Hematopoietic multipotent progenitor cell treated with erythropoietin and hydrocortisone succinate and interleukin-3 and kit ligand, for 17 days (in vitro differentiated cells): ENCODE measurements around the gene ACAP3.
A peak's percentile ranks its signal among the peaks of the same experiment; 100 is the strongest.
"Not testable (repeated sequence)": the region's sequence is repeated elsewhere in the genome, so short reads cannot be mapped to it uniquely, and the experiment has no call there.

Experiments used
- DNase-seq: peaks from one replicate; pipeline ENCODE4 v3.0.0-alpha.2; 2015; ENCODE audit warnings: low spot score

The ACAP3 gene

DNA sequence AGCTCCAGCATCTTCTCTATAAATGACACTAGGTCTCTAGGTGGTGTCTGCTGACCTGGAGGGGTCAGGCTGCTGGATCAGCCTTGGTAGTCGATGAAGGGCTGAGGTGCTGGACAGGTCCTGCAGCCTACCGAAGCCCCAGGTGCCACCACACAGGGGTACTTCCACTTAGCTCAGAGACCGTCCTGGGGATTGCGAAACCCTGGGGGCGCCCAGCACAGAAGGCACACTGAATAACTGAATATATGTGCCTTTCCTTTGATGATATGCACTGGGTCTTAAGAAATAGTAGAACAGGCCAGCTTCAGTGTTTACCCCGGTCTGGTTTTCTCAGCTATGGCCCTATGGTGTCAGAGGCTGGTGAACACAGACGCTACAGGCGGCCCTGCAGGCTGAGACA lies 45.0 kb downstream of the ACAP3 start:
- DNase-seq, result no peak

DNA sequence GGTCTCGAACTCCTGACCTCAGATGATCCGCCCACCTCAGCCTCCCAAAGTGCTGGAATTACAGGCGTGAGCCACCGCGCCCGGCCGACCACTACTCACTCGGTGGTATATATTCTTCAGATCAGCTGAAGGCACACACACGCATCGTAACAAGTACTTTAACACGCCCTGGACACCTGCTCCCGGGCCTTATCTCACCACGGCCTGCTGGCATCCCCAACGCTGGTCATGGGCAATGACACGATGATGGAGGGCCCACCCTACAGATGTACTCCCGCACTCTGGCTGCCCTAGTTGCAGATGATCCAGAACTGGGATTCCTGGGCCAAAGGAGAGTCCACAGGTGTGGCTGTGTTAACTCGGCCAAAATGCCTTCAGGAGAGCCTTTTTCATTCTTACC lies 45.7 kb downstream of the ACAP3 start:
- DNase-seq, result peak; percentile 48

DNA sequence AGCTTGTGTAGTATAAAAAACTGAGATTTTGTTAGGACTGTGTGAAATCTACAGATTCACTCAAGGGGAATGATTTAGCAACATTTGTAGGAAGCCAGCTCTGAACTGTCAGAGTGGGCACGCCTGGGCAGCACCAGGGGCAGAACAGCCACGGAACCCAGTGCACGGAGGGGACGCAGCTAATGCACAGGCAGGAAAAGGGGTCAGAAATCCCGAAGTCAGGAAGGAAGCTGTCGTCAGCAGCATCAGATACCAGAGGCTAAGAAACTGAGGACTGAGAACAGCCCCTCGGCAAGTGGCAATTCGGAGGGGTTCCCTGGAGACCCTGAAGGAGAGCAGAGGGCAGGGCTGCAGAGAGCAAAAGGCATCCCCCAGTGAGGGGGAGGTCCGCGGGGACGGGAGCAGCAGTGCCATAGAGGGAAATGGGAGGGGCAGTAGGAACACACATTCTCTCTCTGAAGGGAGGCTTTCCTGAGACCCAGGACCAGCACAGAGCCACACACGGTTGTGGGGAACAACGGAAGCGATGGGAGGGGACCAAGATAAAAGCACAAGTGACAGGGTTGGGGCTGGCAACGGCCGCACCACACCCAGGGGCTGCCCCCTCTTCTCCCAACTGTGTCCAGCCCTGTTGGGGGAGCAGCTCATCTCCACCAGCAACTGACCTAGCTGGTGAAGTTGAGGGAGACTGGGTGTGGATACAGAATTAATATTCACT lies 46.7 kb downstream of the ACAP3 start:
- DNase-seq, result no peak

DNA sequence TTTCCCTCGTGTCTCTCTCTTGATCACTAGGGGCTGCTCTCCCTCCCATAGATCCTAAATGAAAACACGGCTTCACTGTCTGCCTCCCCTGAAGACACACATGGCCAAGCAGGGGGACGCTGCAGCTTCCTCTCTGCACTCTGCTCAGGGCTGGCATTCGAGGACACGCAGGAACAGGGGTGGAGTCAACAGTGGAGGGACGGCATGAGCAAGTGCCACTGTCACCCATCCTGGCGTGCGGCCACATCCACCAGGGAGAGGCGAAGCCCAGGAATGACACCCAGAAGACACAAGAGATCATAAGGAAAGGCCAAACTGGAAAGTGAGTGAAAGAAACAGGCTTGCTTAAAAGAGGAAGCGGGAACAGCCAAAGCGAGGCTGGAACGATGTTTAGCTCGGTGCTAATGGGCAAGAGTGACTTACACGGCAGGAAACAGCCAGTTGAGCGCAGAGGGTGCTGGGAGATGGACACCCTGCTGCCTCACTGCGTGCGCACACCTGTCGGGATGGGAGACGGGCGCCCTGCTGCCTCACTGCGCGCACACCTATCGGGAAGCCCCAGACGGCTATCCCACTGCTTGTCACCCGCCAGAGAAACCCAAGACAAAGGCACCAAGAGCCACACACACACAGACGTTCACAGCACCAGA lies 47.7 kb downstream of the ACAP3 start:
- DNase-seq, result peak; percentile 21

DNA sequence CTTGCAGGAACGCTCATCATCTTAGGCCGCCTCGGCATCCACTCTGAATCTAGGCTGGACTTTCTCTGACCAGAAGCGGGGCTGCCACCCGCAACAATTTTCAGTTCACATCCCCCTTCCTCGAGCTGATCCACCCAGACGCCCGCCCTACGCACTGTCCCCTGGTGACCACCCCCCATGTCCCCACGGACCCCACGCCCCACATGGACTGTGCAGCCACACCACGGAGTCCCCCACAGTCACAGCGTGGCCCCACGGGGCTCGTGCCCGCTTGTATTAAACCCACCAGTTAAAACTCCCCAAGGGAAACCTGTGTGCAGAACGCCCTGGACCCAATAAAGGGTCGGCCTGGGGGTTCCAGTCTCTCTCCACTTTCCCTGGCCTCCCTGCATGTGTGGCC lies 48.2 kb downstream of the ACAP3 start:
- DNase-seq, result no peak

DNA sequence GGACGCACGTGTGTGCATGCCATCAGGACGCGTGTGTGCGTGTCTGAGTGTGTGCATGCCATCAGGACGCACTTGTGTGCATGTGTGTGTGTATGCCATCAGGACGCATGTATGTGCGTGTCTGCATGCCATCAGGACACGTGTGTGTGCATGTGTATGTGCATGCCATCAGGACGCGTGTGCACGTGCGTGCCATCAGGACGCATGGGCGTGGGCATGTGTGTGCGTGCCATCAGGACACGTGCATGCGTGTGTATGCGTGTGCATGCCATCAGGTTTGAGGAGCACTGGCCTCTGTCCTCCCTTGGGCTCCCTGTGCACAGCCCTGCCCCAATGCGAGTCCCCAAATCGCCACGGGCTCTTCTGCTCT lies 48.6 kb downstream of the ACAP3 start:
- no peak for DNase-seq

DNA sequence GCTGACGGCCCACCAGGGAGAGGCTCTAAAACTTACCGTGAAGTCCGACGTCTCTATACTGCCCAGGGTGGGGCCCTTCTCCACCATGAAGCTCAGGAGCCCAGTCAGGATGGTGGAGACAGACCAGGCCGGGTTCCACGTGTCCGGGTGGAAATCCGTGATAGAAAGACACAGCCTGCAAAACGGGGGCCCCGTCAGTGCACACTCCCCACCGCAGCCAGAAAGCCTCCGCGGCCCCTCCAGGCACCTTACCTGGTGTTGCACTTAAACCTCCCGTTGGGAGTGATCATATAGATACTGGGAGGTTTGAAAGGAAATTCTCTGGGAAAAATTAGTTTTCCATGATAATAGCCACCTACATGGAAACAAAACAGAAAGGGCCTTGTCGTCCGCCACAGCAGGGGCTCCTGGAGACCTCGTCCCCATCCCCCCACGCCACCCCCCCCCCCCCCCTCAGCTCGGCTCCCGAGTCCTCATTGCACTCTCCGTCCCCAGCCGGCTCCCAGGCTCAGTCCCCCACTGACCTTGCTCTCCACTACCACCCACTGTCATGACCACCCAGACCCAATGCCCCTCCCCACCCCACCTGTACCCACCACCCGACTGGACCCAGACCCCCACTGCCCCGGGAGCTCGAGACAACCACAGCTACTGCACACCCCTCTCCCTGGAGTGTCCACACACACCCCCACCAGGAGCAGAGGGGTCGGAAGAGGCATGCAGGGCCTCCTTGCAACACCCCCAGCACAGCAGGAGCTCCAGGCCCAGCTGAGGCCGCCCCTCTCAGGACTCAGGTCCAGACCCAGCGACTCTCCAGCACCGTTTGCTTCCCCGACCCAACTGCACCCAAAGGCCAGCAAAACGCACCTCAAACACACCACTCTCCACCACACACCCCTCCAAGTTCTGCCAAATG lies 50.5 kb downstream of the ACAP3 start:
- no peak for DNase-seq

DNA sequence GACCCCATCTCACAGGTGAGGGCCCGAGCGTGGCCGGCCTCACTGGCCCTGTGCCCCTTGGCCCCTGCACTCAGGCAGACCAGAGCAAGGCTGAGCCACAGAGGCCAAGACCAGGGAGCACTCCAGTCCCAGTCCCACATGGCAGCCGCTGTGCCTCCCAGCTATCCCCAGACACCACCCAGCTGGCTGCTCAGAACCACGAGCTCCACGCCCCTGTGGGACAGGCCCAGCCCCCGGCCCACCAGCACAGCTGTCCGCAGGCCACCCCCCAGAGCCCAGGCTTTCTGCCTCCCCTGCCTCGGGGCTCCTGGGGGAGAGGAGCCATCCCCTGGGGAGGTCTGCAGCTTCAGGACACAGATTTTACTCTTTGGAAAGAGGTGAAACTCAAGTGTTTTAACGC lies 52.1 kb downstream of the ACAP3 start:
- no peak for DNase-seq

DNA sequence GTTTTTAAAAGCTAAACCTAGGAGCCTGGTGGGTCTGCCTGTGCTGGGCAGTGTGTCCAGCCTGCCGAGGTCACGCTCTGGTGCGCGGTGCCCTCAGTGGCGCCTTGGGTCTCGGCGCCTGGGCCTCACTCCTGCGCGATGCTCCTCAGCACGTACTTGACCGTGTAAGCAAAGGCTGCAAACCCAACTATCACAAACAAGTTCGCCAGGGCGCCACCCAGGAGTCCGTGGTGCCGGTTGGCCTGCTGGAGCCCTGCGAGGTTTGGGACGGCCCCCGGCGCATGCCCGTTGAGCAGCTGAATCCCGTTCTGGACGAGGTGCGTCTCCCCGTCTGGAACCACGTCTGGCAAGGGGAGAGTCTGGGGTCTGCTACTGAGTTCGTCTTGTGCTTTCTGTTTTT lies 52.7 kb downstream of the ACAP3 start:
- no peak for DNase-seq

DNA sequence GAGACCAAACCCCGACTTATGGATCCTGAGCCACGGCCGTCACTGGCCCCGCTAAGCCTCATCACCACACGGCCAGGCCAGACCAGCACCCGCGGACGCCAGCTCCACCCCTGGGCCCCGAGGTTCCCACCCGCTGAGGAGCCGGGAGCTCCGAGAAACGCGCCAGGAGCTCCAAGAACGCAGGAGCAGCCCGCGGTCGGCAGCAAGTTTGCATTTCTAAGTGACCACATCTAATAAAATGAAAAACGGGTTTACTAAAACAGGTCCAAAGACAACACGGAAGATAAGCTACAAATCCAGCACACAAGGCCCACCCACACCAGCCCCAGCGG lies 53.1 kb downstream of the ACAP3 start:
- DNase-seq, result no peak

DNA sequence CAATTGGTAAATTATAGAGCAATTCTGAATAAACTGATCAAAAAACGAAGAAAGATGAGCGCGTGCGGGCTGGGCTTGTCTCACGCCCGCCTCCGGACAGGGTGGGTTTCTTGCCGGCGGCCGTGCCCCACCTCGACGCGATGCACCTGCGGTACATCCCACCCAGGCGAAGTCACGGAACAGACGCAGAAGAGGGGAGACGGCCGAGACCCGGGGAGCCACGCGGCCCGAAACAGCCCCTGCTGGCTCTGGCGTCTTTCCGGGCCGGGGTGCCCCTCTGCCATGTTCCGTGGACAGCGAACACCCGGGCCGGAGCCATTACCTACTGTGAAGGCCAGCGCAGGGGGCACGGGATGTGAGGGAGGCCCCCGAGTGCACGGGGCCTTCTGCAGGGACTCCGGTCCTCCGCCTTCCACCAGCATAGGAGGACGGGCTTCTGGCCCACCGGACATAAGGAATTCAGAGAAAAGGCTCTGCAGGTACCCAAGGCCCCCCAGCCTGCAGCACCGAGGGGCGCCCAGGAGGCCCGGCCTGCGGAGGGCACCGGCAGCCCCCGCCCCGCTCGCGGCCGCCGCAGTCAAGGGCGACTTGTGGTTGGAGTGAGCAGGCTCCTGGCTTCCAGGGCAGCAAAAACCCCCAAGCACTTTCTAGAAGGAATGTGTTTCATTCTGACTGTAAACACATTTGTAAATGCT lies 53.6 kb downstream of the ACAP3 start:
- no peak for DNase-seq

DNA sequence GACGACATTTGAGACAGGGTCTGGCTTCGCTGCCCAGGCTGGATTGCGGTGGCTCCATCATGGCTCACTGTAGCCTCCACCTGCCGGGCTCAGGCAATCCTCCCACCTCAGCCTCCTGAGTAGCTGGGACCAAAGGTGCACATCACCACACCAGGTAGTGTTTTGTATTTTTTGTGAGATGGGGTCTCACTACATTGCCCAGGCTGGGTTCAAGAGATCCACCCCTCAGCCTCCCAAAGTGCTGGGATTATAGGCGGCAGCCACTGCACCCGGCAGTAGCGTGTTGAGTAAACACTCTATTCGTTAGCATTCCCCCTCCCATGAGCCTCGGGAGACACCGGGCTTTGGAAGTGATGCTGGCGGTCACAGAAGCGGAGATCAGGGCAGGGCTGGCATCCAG lies 54.4 kb downstream of the ACAP3 start:
- DNase-seq, result no peak

DNA sequence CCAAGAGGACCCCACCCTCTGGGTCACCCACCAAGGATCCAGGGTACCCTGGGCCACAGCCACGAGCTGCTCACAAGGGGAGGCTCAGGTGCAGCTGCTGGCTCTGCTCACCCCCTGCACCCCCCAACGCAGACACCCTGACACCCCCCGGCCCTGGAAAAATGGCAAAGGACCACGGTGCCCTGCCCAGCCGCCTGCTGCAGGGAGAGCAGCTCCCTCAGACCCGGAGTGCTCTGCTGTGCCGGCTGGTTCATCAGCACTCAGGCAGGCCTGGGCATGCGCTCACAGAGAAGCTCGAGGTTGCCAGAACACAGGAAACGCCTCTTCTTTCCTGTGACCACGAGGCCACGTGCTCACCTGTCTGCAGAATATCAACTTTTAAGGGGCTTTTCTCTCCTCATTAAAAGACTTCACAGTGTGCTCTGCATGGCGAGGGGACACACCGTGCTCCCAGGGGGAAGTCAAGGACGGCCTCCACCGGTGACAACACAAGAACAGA lies 56.9 kb downstream of the ACAP3 start:
- no peak for DNase-seq

DNA sequence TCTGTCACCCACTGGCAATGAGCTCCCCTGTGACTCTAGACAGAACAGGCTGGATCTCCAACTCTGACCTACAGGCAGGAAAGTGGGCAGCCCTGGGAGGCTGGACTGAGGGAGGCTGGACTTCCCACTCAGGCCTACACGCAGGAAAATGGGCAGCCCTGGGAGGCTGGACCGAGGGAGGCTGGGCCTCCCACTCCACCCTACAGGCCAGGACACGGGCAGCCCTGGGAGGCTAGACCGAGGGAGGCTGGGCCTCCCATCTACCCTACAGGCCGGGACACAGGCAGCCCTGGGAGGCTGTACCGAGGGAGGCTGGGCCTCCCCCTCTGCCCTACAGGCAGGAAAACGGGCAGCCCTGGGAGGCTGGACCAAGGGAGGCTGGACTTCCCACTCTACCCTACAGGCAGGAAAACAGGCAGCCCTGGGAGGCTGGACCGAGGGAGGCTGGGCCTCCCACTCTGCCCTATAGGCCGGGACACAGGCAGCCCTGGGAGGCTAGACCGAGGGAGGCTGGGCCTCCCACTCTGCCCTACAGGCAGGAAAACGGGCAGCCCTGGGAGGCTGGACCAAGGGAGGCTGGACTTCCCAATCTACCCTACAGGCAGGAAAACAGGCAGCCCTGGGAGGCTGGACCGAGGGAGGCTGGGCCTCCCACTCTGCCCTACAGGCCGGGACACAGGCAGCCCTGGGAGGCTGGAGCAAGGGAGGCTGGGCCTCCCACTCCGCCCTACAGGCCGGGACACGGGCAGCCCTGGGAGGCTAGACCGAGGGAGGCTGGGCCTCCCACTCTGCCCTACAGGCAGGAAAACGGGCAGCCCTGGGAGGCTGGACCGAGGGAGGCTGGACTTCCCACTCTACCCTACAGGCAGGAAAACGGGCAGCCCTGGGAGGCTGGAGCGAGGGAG lies 59.5 kb downstream of the ACAP3 start:
- DNase-seq, result not testable (repeated sequence)

DNA sequence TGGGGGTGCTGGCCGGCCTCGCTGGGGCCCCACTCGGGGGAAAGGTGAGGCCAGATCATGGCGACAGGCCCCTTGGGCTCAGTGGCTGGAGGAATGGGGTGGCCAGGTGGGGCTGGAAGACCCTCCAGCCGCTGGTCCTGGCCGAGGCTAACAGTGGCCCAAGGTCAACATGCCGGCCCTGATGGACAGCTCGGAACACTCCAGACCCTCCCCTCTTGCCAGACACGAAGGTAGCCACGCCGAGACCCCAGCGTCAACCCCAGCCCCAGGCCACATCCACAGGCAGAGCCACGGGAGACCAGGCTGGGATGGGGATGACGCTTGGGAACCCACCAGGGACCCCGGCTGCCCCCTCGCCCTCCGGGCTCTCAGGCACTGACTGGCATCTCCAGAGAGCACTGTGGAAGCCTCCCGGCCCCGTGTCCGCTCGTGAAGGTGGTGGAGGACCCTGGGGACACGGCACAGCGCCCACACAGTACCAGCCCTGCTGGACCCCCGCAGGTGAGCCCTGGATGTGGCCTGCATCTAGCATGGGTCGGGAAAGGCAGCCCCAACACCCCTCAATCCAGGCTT lies 60.3 kb downstream of the ACAP3 start:
- no peak for DNase-seq

DNA sequence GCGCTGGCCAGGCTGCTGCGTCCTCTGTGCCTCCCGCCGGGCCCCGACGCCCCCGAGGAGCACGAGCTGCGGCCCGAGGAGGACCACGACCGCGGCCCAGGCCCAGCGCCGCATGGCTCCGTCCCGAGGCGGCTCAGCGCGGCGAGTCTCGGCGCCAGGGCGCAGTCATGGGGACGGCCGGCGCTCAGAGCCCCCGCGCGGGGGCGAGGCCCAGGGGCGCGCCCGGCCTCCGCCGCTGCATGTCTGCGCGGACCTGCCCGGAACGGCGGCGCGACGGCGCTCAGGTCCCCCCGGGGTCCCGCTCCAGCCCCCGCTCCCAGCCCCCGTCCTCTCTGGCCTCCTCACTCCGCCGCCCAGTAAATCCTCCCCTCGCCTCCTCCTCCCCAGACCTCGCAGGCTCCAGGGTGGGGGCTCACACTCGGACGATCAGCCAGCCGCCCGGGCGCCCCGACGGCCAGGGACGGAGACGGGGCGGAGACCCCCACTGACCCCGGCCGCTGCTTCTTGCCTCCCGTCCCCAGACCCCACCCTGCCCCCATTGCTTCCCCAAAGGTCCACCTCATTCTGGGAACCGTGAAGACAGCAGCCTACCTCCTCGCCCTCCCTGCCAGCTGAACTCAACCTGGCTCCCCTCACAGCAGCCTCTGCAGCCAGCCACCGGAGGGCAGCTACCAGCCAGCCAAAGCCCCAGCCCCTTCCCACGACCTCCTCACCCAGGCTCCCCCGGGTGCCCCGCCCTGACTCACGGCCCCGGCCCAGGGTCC lies 61.0 kb downstream of the ACAP3 start, which contains the start of gene C1QTNF12:
TSS of gene C1QTNF12 (minus strand) at position 146 of the 764 bp plus-strand sequence. CDS start at position 114, 32 bp downstream.
- no peak for DNase-seq

DNA sequence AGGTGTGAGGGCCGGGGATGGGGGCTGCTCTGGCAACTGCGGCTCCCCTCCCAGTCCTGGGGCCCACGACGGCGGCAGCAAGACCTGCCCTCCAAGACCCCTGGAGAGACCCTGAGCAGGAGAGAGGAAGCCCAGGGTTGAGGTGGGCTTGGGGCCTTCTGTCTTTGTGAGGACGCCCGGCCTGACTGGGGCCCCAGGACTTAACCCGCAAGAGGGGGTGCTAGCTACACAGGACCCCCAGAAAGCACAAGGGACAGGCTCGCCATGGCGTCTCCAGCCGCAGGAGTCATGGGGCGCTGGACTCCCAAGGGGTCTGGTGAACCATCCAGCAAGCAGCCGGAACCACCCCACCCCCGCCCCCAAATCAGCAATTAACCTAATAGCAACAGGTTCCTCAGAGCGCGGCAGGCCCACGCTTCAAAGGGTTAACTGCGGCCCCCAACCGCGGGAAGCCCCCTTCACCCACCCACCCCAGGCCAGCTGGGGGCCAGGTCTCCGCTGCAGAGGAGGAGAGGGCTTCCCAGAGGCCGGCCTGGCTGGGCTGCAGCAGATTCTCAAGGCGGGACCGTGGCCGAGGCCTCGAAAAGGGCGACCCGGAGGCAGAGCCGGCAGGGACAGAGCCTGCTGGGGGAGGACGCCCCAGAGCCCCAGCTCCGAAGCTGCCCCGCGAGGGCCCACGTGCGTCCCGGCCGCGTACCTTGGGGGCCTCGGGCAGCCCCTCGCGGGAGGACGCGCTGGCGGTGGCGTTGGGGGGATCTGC lies 61.7 kb downstream of the ACAP3 start:
- no peak for DNase-seq

DNA sequence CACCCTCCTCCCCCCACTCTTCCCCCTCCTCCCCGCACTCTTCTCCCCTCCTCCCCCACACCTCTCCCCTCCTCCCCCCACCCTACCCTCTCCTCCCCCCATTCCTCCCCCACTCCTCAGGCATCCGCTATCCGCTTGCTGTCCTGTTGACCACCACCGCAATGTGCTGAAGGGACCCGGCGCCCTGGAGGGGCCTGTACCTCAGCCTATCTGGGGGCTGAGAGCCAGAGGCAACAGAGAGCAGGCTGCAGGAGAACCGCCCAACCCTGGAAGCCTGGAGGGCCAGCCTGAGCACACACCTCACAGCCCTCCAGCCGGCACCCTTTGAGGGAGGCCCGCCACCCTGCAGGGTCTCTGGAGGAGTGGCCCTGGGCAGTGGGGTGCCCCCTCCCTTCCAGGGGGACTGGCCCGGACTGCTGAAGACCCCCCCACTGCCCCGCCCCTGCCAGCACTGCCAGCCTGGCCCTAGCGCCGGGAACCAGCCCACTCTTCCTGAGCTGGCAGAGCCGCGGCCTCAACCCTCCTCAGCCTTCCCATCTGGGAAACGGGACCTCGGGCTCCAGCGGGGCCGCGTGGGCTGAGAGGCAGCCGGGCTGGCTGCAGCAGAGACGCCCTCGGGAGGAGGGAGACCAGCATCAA lies 62.4 kb downstream of the ACAP3 start:
- no peak for DNase-seq
